ENCODE results near the gene LAMA5.

Gene LAMA5

DNA sequence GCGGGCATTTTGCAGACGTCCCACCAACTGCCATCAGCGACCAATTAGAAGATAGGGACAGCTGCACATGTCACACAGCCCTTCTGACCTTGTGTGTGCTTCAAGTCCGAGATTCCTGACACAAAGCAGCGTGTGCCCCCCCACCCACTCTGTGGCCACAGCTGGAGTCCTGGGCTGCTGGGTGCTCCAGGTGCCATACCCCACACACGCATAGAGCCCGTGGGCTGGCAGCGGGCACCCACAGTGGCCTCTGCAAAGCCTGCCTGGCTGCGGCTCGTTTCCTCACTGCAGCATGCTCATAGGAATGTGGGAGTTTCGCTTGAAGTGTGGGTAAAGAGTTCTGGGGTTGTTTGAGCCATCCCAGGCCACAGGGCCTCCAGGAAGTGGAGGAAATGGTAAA is 66.8 kb downstream of the LAMA5 start:
- DNase-seq (ENCODE audit: low read depth), result peak; percentile 17

DNA sequence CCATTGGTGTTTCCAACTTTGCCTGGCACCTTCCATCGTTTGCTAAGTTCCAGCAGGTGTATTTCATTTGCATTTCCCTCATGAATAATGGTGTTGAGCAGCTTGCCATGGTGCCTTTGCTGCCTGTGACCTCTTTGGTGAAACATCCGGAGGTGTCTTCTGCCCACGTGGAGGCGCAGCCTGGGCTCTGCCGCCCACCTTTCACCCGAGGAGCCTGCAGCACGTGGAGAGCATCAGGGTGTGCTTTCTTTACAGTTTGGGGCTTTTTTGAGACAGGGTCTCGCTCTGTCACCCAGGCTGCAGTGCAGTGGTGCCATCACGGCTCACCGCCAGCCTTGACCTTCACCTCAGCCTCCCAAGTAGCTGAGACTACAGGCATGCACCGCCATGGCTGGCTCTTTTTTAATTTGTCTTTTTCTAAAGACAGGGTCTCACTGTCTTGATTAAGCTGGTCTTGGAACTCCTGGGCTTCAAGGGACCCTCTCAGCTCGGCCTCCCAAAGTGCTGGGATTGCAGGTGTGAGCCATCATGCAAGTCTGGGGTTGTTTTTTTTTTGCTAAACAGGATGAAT is 67.4 kb downstream of the LAMA5 start:
- DNase-seq (ENCODE audit: low read depth), result no peak

DNA sequence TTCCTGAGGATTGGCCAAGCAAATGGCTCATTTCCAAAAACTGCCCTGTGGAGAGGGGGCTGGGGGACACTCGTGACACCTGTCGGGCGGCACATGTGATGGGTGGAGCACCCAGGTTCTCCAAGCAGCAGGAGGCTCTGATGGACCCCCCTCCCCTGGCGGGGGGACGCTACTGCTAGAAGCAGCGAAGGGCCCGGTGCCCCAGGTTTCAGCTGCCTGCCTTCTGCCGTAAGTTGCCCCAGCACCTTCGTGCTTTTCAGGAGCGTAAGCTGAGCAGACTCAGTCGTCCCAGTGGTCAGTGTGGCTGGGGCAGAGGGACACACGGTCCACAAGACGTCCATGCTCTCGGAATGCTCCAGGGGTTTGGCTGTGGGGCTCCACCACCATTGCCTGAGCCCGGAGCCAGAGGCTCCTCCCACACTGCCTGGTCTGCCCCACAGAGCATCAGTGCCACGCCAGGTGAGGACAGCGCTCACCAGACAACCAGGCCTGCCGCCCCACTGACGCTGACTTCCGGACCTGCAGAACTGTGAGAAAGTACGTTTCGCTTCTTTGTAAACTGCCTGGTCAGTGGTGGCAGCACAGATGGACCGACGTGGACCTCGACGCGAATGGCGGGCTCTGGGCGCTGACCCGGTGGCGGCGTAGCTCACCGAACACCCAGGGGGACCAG is 68.4 kb downstream of the LAMA5 start:
- DNase-seq (ENCODE audit: low read depth), result no peak

GRCh38 chr20:62297449-62298227 is 69.5 kb downstream of the LAMA5 start:
- DNase-seq (ENCODE audit: low read depth), result no peak

DNA sequence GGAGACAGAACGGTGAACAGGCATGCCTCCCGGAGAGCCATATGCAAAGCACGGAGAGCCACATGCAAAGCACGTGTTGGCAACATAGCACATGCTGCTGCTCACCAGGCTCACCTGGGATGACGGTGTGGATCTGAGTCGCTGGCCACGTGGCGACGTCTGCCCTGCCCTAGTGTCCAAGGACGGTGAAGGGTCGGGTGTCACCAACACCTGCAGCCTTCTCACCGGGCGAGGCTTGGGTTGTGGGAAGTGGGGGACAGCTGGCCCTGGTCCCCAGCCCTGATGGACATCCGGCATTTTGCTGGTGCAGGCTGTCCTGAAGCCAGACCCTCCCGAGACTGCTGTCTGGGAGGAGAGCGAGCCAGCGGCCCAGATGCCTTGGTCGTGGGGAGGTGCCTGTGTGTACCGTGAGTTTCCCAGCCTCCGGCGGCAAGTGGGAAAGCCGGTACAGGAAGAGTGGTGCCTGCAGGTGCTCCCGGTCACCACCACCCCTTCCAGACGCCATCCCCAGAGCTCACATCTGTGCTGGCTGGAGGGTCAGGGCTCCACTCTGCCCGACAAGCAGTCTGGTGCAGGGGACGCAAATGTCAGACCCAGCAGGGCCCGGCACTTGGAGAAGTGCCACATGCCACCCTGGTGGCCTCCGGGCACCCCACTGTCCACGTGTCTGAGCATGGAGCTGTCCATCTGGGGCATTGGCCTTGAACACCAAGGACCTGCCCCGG is 70.2 kb downstream of the LAMA5 start:
- no peak for DNase-seq (ENCODE audit: low read depth)

- no peak for DNase-seq (ENCODE audit: low read depth)
Observed at GRCh38 chr20:62294516-62294915, 72.6 kb downstream of the LAMA5 start.

DNA sequence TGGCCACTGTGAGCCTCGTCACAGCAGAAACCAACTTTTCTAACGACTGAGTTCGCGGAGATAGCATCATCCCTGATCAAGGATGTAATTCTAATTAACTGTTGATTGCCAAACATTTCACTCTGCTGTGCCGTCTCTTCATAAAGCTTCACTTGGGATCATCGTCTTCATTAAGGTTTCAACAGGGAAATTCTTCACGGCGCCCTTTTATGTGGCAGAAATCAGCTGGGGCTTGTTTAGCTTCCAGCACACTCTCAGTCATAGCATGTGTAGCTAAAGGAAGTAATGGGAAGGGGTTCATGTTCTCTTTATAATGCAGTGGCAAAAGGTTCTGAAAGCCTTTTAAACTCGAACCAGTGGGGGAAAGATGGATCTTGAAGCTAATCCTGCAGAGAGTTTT is 73.2 kb downstream of the LAMA5 start:
- DNase-seq (ENCODE audit: low read depth), result no peak

DNA sequence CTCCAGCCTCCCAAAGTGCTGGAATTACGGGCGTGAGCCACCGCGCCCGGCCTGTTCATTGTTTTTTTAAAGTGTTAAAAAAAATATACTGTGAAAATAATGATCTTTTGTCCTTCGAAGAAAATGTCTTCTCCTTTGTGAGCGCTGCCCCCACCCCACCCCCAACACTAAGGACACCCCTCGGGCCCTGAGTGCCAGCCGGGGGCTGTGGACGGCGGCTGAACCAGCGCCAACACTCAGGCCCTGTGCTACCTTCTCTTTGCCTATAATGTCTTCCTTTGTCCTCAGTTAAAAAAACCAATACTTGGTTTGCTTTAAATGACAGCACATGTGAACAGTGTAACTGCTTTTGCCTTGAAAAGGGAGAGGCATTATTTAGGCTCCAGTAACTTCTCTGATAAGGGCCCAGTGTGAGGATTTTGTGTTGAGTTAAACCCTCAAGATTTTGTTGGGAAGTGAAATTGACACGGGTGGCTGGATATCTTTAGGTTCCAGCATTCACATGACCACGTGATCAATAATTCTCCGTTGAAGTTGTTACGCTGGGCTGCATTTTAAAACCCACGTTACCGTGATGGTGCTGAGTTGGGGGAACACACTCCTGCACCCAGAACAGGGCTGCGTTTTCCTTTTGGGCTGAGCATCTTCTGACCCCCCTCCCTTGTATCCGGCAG is 73.9 kb downstream of the LAMA5 start:
- no peak for DNase-seq (ENCODE audit: low read depth)

- no peak for DNase-seq (ENCODE audit: low read depth)
Observed at GRCh38 chr20:62292108-62292507, 75.0 kb downstream of the LAMA5 start.

DNA sequence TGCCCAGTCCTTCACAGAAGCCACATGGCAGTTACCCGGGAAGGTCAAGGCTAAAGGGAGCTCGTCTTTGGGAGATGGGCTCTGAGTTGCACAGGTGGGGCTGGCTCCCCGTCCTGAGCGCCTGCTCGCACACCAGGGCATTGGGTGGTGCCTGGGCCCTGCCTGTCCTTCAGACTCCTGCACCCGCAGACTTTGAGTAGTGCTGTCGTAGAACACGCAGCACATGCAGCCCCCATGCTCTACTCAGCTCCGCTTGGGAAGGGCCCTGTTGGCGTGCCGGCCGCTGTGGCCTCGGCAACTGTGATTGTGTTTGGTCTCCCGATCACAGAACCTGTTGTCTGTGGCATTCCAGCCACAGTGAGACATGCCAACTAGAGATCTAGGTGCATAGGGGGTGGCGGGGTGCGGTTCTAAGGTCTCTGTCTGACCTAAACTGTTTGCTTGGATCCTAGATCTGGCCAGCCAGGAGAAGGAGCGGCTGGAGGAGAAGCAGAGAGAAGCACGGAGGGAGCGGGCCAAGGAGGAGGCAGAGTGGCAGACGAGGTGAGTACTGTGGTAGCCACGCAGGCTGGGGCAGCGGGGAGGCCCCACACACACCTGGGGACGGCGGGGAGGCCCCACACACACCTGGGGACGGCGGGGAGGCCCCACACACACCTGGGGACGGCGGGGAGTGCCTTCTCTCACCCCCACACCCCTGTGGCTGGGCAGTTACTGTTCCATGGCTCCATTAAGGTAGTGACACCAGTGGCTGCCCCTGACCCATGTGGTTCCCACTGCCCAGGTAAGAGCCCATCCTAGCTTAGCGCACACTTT is 75.7 kb downstream of the LAMA5 start:
- no peak for DNase-seq (ENCODE audit: low read depth)

- no peak for DNase-seq (ENCODE audit: low read depth)
Observed at GRCh38 chr20:62289898-62290297, 77.2 kb downstream of the LAMA5 start.

GRCh38 chr20:62289131-62289530 is 78.0 kb downstream of the LAMA5 start:
- no peak for DNase-seq (ENCODE audit: low read depth)

GRCh38 chr20:62288535-62289105 is 78.5 kb downstream of the LAMA5 start:
- DNase-seq (ENCODE audit: low read depth), result no peak

- no peak for DNase-seq (ENCODE audit: low read depth)
Observed at GRCh38 chr20:62287759-62288534, 79.2 kb downstream of the LAMA5 start.

DNA sequence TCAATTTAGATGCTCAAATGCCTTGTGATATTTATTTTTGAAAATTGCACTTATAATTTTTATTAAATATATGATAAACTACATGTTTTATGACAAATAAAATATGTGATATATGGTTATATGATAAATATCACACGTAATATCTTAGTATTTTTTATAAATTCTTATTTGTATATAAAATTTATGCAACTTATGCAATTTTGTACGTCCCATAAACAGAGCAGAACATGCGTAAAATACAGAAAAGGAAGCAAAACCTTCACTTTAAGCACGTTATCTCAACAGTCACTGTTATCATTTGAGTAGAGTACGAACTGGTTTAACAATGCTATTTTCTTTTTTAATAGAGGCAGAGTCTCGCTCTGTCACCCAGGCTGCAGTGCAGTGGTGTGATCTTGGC is 80.0 kb downstream of the LAMA5 start:
- DNase-seq (ENCODE audit: low read depth), result no peak

- no peak for DNase-seq (ENCODE audit: low read depth)
Observed at GRCh38 chr20:62286493-62287064, 80.5 kb downstream of the LAMA5 start.

GRCh38 chr20:62285722-62286121 is 81.4 kb downstream of the LAMA5 start:
- DNase-seq (ENCODE audit: low read depth), result no peak

GRCh38 chr20:62285151-62285550 is 82.0 kb downstream of the LAMA5 start:
- DNase-seq (ENCODE audit: low read depth), result no peak

GRCh38 chr20:62284448-62284847 is 82.7 kb downstream of the LAMA5 start:
- no peak for DNase-seq (ENCODE audit: low read depth)
